HG02642 (cell line): Measurements from ENCODE around the gene ROBO1.
"Not testable (repeated sequence)": the region's sequence is repeated elsewhere in the genome, so short reads cannot be mapped to it uniquely, and the experiment has no call there.

Experiments used
- ATAC-seq: cut with Tn5 transposase; IDR thresholded peaks from one replicate; pipeline ENCODE4 v1.9.1; 2021; ENCODE audit warnings: mild to moderate bottlenecking; ENCODE audit not compliant: unreplicated experiment, poor library complexity

Gene ROBO1

GRCh38 chr3:78792733-78793132 is 975.1 kb downstream of the ROBO1 start:
- ATAC-seq = no peak

GRCh38 chr3:78792212-78792611 is 975.6 kb downstream of the ROBO1 start:
- ATAC-seq = no peak

DNA sequence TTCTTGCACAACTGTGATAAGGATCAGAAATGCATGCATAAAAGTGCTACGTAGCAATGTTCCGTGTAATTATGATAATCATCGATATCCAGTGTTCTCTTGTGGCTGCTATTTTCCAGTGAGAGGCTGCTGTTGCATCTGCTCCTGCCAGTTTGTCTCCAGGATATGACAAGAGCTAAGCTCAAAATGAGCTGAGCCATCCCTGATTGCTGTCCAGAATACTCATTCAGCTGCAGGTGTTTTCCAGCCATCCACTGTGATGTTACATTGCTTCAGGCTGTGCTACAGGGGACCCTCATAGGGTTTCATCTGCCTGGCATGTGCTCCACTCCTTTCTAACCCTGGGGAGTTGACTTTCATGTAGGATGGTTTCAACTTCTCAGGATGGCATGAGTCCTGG is 976.0 kb downstream of the ROBO1 start:
- ATAC-seq = no peak

GRCh38 chr3:78788839-78789238 is 979.0 kb downstream of the ROBO1 start:
- ATAC-seq = no peak

DNA sequence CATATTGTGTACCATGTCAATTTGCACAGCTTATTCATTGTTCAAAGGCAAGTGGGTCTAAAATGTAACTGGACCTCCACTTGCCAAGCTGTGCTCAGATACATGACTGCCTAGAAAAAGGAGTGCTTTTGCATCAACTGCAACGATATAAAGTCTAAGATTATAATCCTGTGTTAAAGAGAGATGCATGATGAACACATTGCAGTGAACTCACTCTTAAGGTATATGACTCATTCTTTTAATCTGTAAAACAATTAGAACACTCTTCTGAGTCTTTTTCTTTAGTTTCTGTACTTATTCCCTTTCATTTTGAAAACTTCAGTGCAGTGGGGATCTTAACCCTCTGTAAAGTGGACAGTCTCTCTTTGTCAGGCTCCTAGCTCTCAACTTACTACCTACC is 982.8 kb downstream of the ROBO1 start:
- no peak for ATAC-seq

DNA sequence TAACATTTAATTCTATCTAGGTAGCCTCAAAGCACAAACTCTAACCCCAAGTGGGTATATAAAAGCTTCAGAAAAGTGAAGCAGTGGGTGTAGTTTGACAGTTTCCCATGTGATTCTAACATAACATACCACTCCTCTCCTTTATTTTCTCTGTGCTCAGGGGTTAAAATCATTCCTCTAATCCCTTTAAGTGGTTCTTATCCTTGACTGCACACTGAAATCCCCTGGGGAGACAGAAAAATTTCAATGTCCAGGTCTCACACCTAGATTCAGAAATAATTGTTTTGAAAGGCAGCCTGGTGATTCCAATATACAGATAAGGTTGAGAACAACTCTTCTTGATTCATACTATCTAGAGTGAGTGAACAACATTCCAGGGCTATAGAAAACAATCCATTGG is 986.4 kb downstream of the ROBO1 start:
- no peak for ATAC-seq

GRCh38 chr3:78765671-78766485 is 1001.9 kb downstream of the ROBO1 start:
- ATAC-seq = no peak

- no peak for ATAC-seq
Observed at GRCh38 chr3:78764634-78765033, 1003.2 kb downstream of the ROBO1 start.

GRCh38 chr3:78762121-78762520 is 1005.7 kb downstream of the ROBO1 start:
- no peak for ATAC-seq

DNA sequence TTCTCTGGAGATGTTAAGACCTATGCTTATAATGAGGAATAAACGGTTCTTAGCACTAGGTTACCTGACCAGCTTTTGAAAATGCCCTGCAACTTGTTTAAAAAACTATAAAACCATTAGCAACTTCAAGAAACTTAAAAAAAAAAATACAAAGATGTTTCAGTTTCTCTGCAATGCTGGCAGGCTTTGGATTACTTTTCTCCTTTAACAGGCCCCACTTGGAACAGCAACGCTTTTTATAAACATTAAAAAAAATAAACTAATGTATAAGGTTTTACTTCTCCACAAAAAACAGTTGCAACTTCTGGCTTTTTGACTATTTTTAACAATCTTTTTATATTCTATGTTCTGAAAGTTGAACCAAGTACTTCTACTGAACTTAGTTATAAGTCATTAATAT is 1006.7 kb downstream of the ROBO1 start:
- no peak for ATAC-seq

- ATAC-seq = no peak
Observed at GRCh38 chr3:78757731-78758130, 1010.1 kb downstream of the ROBO1 start.

DNA sequence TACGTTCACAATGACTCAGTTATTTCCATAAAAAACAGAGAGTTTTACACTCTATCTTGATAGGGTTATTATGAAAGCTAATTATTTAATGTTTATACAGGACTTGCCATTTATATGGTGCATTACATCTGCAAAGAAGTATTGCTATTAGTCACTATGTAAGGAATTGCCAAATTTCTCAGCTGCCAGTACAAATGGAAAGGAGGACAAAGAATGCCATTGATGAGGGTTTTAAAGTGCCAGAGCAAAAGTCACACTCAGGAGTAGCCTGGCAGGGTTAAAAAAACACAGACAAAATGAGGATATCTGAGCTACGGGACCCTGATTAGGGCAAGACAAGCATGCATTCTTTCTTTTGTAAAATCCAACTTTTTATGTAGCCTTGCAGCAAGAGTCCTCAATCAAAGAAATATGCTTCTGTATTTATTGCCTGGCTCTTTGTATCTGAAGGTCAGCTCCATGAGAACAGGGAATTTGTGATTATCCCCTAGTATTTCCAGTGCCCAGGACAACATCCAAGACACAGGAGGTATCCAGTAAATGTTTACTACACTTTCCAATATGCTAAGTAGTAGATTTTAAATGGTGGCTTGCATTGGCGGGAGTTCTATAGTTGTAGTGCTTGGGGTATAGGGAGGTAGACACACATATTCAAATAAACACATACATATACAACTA is 1013.6 kb downstream of the ROBO1 start:
- no peak for ATAC-seq

DNA sequence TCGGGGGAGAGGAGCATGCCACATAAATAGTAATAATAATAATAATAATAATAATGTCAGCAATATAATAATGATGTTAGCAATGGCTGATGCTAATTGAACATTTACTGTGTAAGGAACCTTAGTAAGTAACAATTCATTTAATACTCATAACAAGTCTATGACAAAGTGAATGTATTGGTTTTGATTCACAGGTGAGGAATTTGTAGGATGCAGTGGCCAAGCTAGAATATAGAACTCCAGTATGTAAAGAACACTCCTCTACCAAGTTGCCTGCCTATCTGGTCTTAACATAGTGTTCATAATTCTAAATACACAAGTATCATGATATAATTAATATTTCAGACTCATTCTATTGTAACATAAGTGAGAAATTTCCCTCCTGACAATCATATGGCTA is 1016.5 kb downstream of the ROBO1 start:
- no peak for ATAC-seq

- not testable (repeated sequence) for ATAC-seq
Observed at GRCh38 chr3:78750291-78750690, 1017.5 kb downstream of the ROBO1 start.

GRCh38 chr3:78749056-78749455 is 1018.7 kb downstream of the ROBO1 start:
- no peak for ATAC-seq

DNA sequence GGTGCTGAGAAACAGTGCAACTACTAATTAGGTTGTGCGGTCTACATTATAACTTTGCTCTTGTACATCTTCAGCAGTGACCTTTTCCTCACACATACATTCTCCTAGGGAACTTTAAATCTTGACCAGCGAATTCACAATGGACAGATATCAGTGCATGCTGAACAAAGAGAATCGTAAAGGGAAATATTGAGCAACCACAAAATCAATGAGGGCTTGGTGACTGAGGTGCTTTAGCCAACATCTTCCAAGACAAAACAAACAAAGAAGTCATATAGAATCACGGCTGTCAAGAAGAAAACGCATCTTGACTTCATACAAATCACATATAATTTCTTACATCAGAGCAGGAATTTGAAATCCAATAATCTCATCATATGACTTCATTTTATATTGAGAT is 1022.0 kb downstream of the ROBO1 start:
- ATAC-seq = no peak

DNA sequence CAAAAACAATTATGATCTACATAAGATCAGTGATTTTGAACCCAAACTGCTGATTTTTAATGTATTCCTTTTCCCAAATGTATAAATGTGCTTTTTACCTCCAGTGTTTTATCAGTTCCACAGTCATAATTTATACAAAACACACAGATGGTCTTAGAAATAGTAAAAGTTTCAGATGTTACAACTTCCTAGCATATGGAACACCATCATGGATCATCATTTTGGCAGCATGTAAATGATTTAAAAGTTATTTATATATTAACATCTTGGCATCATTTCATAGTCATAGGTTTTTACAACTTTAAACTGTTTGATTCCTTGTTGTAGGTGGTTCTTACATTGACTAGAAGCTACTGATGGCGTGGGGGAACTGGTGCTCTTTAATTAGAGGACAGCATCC is 1025.3 kb downstream of the ROBO1 start:
- no peak for ATAC-seq

GRCh38 chr3:78742041-78742440 is 1025.8 kb downstream of the ROBO1 start:
- no peak for ATAC-seq

DNA sequence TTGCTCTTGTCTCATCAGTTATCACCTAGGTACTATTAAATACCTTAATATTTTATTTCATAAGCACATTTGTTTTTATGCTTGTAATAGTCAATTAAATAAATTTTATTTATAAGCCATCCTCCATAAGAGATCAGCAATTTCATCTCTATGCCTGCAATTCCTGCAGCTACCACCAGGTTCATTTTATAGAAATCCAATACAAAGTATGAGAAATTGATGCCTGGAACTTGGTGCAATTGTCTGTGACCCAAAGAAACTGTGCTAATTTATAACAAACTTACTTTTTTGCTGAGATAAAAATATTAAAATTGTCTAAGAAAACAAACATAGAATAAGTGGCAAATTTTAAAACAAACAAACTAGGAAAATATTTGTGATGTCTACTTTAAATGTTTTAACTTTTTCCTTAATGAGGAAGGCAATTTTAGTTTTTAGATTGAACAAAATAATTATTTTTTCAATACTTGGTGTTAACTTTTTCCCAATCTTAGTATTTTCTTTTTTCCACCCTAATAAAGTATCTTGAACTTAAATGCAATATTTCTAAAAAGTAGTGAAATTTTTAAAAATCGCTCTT is 1026.6 kb downstream of the ROBO1 start:
- ATAC-seq = no peak

DNA sequence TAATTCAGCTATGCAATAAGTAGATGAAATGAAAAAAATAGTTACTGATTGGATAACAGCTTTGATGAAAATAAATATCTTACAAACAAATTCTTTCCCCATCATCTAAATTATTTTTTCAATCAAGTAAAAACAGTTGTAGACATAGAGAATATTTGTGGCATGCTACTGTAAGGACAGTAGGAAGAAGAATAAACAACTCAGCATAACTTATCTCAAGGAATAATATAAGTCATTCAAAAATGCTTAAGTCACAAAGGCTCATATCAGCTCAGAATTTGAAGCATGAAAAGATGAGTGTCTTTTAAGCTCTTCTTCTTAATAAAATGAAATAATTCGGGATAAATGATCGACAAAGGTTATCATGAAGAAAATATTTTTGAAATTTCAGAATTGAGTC is 1029.0 kb downstream of the ROBO1 start:
- ATAC-seq = no peak

DNA sequence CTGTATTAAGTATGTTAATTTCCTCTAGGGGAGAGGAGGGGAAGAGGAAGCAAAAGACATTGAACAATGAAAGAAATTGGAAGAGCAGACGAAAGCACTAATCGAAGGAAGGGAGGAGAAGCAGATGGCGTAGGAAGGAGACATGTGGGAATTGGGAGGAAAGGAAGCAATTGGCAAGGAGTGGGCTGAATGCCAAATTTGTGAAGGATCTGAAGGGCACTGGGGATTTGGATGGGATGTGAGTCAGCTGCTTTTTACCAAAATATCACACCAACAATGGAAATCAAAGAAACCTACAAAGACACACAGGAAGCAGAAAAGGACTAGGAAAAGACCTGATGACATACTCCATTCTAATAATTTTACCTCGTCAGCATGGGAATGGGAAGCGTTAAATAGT is 1029.8 kb downstream of the ROBO1 start:
- no peak for ATAC-seq

GRCh38 chr3:78736863-78737262 is 1030.9 kb downstream of the ROBO1 start:
- ATAC-seq = no peak
